Liver (tissue), 3 donors: ENCODE measurements around the gene PDE9A.

ENCODE experiments used
- ATF3 ChIP-seq: IDR thresholded peaks from 2 replicates; pipeline ENCODE4 v1.6.1; 2016; ENCODE audit warnings: antibody characterized with exemption
- CTCF ChIP-seq: fragments of 150-350 bp; IDR thresholded peaks from 2 replicates; pipeline ENCODE4 v1.5.1; 2017; ENCODE audit warnings: improper control_type of control experiment, low read depth, low read length; ENCODE audit not compliant: missing input control
- FOXA1 ChIP-seq: IDR thresholded peaks from 2 replicates; pipeline ENCODE4 v1.6.1; 2016; ENCODE audit warnings: antibody characterized with exemption
- HNF4A ChIP-seq, 2 donors: conservative IDR thresholded peaks; 2 replicates each; pipeline ENCODE4 v1.6.1; 2016; ENCODE audit warnings: antibody characterized with exemption in 2 of 2, mild to moderate bottlenecking in 2 of 2
- JUND ChIP-seq, 2 donors: IDR thresholded peaks; 2 replicates each; pipeline ENCODE4 v1.6.1; 2016; ENCODE audit warnings: antibody characterized with exemption in 2 of 2
- MAX ChIP-seq: IDR thresholded peaks from 2 replicates; pipeline ENCODE4 v1.6.1; 2016; ENCODE audit warnings: antibody characterized with exemption
- RAD21 ChIP-seq, 2 donors: IDR thresholded peaks; 2 replicates each; pipeline ENCODE4 v1.6.1; 2016; ENCODE audit warnings: antibody characterized with exemption in 2 of 2, mild to moderate bottlenecking in 2 of 2
- REST ChIP-seq: IDR thresholded peaks from 2 replicates; pipeline ENCODE4 v1.6.1; 2016; ENCODE audit warnings: antibody characterized with exemption, mild to moderate bottlenecking
- RXRA ChIP-seq, 2 donors: IDR thresholded peaks; 2 replicates each; pipeline ENCODE4 v1.6.1; 2017 to 2018; ENCODE audit warnings: antibody characterized with exemption in 2 of 2, mild to moderate bottlenecking in 1 of 2
- TAF1 ChIP-seq: conservative IDR thresholded peaks from 2 replicates; pipeline ENCODE4 v1.6.1; 2016; ENCODE audit warnings: antibody characterized with exemption, mild to moderate bottlenecking
- YY1 ChIP-seq: IDR thresholded peaks from 2 replicates; pipeline ENCODE4 v1.6.1; 2016; ENCODE audit warnings: antibody characterized with exemption, mild to moderate bottlenecking
- ZBTB33 ChIP-seq: IDR thresholded peaks from 2 replicates; pipeline ENCODE4 v1.6.1; 2016; ENCODE audit warnings: antibody characterized with exemption
- donor health status: healthy.
- donor health status: healthy.

- TF ChIP-seq CTCF: no peak
- no peak for TF ChIP-seq HNF4A (conservative IDR thresholded peaks at IDR 0.05)
- no peak for TF ChIP-seq ATF3
- TF ChIP-seq TAF1: no peak
- TF ChIP-seq YY1: no peak
- no peak for TF ChIP-seq RAD21 (IDR thresholded peaks at IDR 0.05)
- TF ChIP-seq MAX: no peak
- TF ChIP-seq RXRA (IDR thresholded peaks at IDR 0.05): no peak
- TF ChIP-seq ZBTB33: no peak
- no peak for TF ChIP-seq REST
- no peak for TF ChIP-seq JUND (IDR thresholded peaks at IDR 0.05)
- TF ChIP-seq FOXA1: no peak
Measured at GRCh38 chr21:42640486-42640885, 12.9 kb upstream of the PDE9A start.
